Measurements from ENCODE around the gene SYCP1. TPM values are rescaled to one million over a fixed set of nuclear protein-coding genes. Genes with fewer than 3 reads are reported as not detected.
"Not testable (repeated sequence)": the region's sequence is repeated elsewhere in the genome, so short reads cannot be mapped to it uniquely, and the experiment has no call there.

Gene SYCP1, protein sequence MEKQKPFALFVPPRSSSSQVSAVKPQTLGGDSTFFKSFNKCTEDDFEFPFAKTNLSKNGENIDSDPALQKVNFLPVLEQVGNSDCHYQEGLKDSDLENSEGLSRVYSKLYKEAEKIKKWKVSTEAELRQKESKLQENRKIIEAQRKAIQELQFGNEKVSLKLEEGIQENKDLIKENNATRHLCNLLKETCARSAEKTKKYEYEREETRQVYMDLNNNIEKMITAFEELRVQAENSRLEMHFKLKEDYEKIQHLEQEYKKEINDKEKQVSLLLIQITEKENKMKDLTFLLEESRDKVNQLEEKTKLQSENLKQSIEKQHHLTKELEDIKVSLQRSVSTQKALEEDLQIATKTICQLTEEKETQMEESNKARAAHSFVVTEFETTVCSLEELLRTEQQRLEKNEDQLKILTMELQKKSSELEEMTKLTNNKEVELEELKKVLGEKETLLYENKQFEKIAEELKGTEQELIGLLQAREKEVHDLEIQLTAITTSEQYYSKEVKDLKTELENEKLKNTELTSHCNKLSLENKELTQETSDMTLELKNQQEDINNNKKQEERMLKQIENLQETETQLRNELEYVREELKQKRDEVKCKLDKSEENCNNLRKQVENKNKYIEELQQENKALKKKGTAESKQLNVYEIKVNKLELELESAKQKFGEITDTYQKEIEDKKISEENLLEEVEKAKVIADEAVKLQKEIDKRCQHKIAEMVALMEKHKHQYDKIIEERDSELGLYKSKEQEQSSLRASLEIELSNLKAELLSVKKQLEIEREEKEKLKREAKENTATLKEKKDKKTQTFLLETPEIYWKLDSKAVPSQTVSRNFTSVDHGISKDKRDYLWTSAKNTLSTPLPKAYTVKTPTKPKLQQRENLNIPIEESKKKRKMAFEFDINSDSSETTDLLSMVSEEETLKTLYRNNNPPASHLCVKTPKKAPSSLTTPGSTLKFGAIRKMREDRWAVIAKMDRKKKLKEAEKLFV
- not detected for total RNA-seq

DNA sequence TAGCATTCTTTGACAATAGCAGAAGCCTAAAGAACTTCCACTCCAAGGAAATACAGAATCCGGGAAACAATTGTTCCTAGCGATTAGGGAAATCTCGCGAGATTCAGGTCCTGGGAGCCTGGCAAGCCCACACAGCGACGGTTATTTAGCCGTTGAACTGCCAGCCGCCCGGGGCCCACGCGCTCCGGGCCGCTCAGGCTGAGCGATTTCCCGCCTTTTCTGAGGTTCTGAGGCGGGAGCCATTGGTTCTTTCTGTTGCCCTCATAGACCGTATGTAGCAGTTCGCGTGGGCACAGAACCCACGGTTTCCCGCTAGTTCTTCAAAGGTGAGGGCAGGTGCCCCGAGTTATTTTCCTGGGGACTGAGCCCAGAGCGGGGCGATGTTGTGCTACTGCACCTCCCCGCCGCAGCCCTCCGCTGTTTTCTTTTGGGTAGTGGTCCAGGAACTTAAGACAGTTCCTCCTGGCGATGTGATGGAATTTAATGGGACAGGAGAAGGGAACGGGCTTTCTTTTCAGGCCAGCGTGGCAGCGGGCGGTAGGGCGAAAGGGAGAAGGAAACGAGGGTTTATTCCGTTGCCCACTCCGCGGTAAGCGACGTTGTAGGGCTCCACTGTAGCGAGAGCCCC, at the start of gene SYCP1:
TSS of gene SYCP1 (plus strand) at position 171 of the 628 bp plus-strand sequence. CDS start 602 bp downstream, outside the sequence.
- DNase-seq (ENCODE audit: low spot score) (no peak), ATAC-seq (no peak)

DNA sequence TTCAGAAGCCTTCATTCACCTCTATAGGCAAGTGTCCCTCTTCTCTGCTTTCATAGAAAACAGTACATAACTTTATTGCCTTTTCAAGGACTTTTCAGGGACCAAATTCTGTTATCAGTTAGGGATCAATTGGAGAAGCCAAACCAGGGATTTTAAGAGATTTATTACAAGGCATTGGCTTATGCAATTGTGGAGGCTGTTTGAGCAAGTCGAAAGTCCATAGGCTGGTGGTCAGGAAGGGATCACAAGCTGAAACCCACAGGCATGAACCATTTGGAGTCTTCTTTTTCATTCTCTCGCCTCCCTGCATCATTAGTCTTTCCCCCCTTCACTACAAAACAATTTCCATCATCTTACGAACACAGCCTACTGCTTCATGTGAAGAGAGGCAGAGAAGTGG, 34.8 kb upstream of the SYCP1 start:
- DNase-seq (ENCODE audit: low spot score) (no peak), ATAC-seq (no peak)

DNA sequence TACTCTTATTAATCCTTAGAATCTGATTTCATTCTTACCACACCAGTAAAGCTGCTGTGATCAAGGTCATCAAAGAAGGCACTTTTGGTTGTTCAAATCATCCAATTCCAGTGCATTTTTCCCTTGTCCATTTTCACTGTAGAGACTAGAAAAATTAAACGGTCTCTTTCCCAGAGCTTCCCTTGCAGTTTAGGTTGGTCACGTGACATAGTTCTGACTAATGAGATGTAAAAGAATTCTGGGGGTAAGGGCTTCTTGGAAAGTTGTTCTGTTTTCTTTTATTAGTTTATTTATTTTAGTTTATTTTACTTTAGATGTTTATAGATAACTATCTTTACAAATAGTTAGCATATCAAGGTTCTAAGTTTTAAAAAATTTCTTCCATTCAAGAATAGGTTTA, 34.3 kb upstream of the SYCP1 start:
- ATAC-seq: no peak
- DNase-seq (ENCODE audit: low spot score): no peak

DNA sequence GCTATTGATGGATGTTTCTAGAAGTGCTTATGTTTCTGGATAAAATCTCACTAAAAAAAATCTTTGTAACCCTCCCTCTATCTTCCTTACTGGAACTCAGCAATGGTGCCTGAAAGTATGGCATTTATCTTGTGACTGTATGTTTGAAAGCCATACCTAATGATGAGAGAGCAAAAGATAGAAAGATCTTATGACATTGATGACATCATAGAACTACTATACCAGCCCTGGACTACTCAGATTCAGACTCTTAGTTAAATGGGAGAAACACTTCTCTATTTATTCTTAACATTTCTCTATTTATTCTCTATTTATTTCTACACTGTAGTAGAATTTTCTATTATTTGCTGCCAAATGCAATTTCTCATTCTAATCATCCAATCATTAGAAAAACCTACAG, 32.7 kb upstream of the SYCP1 start:
- no peak for DNase-seq (ENCODE audit: low spot score)
- ATAC-seq: no peak

DNA sequence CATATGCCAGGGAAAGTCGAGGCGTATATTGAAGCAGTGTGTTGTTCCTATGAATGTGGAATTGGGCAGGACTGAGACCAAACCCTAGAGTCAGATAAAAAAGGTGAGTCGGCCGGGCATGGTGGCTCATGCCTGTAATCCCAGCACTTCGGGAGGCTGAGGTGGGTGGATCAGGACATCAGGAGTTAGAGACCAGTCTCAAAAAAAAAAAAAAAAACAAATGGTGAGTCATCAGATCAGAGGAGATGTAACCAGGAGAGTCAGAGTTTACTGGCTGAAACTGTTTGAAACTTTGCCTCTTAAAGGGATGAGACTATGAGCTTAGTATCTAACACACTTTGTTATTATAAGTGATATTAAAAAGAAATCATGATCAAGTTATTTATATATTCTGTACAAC, 26.4 kb upstream of the SYCP1 start:
- ATAC-seq (no peak), DNase-seq (ENCODE audit: low spot score) (no peak)

DNA sequence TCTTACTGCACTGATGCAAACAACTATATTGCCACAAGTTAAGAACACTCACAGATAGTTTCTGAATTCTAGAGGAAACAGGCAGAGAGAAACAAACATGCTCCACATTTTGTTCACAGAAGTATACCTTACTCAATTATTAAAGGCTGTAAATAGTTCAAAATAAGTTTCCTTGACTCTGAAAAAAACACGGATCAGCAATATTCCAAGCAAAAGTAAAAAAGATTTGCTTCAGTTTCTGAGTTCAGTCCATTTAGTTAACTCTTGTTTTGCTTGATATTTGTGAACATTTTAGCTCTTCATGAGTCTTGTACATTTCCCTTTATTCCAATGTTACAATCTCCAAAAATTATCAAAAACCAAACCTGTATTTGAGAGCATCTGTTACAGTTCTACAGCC, 24.6 kb upstream of the SYCP1 start:
- not testable (repeated sequence) for ATAC-seq; DNase-seq (ENCODE audit: low spot score)

DNA sequence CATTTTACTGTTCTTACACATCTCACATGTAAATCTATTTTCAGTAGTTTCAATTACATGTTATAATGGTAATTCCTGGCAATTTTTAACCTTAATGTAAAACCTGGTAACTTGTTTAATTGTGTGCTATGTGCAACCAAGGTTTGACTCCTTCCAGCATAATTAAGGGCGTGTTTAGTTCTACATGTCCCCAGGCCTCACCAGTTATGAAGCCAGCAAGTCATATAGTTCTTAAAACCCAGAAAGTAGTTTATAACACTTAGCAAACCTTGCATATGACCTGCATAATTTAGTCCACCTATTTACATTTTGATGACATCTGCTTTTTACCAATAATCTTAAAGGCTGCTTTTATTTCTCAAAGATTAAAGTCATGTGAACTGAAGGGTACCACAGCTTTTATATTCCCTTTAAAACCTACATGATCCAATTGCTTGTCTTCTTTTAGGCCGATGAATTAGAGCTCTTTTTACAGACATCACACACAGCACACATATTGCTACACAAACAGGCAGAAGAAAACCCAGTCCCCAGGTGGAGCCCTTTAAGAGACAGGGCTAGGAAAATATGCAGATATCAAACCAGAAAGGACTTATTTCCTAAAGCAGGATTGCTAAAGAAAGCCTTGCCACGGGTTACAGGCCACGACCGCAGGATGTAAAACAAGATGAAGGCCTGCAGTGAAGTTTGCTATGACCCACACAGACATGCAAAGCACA, 23.2 kb upstream of the SYCP1 start:
- ATAC-seq: no peak

DNA sequence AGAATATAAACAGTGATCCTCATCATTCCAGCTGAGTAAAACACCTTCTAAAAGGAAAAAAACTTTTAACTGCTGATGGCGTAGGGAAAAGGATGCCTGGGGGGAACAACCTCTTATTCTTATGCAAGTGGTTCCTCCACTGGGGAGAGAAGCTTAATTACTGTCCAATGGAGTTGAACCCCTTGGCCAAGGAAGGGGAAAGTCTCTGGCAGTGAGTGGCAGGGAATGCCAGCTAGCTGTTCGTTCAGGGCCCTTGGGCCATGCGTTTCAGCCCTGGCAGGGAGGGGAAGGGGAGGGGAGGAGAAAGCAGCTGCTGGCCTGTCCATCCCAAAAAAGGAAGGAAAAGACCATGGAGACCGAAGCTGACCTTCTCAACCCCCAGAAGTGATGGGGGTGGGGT, 22.6 kb upstream of the SYCP1 start:
- no peak for DNase-seq (ENCODE audit: low spot score)
- ATAC-seq: no peak

More for the DNA sequence above, 23.2 kb upstream of the SYCP1 start:
- DNase-seq (ENCODE audit: low spot score): no peak

DNA sequence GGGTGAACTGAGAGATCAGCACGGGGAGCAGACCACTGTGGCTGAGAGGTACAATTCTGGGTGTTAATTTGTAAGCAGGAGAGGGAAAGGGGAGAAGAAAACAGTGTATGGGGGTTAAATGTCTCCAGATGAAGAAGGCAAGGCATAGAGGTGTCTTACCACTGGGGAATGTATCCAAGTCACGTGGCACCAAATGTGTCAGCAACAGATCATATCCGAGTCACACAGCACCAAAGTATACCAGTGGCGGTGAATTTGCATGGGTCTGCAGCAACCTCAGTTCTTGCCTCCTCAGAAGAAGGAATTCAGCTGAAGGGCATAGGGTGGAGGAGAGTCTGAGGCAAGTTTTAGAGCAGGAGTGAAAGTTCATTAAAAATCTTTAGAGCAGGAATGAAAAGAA, 21.2 kb upstream of the SYCP1 start:
- ATAC-seq (no peak), DNase-seq (ENCODE audit: low spot score) (no peak)

DNA sequence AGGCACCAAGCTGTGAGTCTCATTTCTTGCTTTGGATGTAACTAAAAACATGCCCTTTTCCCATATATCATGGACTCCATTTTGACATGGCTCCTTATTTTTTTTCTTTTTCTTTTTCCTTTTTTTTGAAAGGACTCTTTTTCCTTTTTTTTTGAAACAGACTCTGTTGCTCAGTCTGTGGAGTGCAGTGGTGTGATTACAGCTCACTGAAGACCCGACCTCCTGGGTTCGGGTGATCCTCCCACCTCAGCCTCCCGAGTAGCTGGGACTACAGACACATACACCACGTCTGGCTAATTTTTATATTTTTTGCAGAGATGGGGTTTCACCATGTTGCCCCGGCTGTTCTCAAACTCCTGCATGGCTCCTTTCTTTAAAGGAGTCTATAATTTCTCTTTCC, 10.4 kb upstream of the SYCP1 start:
- ATAC-seq: no peak
- no peak for DNase-seq (ENCODE audit: low spot score)

DNA sequence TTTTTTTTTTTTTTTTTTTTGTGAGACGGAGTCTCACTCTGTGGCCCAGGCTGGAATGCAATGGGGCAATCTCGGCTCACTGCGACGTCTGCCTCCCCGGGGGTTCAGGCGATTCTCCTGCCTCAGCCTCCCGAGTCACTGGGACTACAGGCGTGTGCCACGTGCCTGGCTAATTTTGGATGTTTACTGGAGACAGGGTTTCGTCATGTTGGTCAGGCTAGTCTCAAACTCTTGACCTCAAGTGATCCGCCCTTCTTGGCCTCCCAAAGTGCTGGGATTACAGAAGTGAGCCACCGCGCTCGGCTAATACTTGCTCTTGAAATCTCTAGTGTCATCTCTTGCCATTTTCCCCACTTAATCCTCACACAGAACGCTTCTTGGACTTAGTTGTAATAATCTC, 1.1 kb upstream of the SYCP1 start:
- ATAC-seq (no peak), DNase-seq (ENCODE audit: low spot score) (no peak)

DNA sequence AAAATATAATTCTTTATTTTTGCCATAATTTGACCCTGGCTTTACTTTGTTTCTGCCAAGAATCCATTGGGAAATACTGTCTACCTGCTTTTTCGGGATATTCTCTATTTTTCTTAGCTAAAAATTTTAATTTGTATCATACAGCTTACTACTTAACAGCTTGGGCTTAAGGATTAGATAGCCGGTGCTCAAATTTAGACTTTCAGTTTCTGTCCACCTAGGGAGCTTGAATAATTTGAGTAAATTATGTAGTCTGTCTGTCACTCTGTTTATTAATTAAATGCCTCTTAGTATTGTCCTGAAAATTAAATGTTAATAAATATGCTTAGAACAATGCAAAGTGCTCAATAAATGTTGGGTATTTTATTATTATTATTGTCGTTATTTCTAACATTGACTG, 6.7 kb downstream of the SYCP1 start:
- ATAC-seq: no peak
- DNase-seq (ENCODE audit: low spot score): no peak

DNA sequence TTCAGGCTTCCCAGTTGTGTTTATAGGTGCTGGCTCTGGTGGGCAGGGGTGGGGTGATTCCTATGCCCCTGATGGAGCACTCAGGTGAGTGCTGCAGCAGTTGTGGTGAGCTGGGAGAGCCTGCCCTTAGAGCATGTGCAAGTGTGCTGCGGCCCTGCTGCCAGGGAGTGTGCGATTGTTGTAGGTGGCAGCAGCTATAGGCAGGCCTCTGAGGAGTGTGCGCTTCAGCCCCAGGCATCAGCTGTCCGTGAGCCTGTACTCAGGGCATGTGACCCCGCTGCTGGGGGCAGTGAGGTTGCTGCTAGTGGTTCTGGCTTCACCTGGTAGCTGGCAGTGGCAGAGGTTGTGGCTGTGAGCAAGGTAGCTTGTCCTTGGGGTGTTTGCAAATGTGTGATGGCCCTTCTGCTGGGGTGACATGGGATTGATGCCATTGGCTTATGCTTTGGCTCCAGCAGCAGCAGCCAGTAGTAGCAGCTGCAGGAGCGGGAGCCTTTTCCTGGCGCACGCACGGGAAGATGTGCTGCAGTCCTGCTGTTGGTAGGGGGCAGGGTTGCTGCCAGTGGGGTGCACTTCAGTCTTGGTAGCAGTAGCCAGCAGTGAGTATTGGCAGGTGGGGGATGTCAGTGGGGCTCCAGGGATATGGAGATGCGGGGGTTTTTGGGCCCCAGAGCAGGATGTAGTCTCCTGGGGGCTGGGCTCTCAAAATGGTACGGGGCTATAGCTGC, 37.7 kb downstream of the SYCP1 start:
- no peak for DNase-seq (ENCODE audit: low spot score)

DNA sequence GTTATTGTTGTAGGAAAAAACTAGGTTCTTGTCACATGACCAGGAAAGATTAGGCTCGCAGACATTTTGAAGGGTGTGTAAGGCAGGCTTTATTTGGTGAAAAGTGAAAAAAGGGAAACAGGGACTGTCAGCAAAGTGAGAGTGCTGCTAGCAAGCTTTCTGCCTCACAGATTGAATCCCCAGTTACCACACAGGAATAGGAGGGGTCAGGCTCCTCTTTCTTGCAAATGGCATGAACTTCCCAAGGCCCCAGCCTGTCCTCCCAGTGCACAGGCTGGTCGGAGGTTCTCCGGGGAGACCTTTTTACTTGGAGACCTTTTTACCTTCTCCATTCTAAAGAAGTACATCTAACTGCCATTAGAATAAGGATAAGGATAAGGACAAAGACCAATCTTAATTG, 42.1 kb downstream of the SYCP1 start:
- no peak for ATAC-seq

More for the DNA sequence above, 37.7 kb downstream of the SYCP1 start:
- ATAC-seq: no peak

DNA sequence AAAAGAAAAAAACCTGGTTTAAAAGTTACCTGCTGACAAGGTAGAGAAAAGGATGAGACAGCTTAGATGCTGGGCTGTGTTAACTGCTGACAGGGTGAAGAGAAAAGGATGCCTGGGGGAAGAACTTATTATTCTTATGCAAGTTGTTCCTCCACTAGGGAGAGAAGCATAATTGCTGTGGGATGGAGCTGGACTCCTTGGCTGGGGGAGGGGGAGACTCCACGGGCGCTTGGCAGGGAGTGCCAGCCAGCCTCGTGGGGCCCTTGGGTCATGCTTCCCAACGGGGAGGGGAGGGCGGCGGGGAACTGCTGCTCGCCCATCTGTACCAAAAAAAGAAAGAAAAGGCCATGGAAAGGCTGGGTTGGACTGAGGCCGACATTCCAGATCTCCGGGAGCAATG, 47.2 kb downstream of the SYCP1 start:
- no peak for ATAC-seq
- no peak for DNase-seq (ENCODE audit: low spot score)

More for the DNA sequence above, 42.1 kb downstream of the SYCP1 start:
- DNase-seq (ENCODE audit: low spot score): no peak

DNA sequence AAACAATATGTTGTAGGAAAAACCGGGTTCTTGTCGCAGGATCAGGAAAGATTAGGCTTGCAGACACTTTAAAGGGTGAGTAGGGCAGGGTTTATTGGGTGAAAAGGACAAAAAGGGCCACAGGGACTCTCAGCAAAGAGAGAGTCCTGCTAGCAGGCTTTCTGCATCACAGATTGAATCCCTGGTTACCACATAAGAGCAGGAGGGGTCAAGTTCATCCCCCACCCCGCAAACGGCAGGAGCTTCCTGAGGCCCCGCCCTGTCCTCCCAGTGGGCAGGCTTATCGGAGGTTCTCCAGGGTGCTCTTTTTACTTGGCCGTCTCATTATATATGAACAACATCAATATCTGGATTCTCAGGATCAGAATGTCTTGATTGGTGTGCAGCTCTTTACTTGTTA, 47.7 kb downstream of the SYCP1 start:
- ATAC-seq (no peak), DNase-seq (ENCODE audit: low spot score) (no peak)

DNA sequence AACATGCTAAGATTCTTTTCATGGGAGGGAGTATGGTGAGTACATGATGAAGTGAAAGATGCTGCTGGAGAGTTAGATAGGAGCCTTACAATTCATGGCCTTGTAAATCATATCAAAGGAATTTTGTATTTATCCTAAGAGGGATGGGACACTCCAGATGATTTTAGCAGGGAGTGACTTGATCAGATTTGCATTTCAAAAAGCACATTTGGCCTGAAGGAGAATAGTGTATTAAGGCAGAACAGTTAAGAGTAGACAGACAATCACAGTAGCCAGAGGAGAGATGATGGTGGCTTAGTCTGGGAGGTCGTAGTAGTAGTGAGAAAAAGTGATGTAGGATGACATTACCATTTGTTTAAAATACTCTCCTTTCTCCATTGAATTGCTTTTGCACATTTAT, 48.8 kb downstream of the SYCP1 start:
- ATAC-seq: no peak
- DNase-seq (ENCODE audit: low spot score): no peak

DNA sequence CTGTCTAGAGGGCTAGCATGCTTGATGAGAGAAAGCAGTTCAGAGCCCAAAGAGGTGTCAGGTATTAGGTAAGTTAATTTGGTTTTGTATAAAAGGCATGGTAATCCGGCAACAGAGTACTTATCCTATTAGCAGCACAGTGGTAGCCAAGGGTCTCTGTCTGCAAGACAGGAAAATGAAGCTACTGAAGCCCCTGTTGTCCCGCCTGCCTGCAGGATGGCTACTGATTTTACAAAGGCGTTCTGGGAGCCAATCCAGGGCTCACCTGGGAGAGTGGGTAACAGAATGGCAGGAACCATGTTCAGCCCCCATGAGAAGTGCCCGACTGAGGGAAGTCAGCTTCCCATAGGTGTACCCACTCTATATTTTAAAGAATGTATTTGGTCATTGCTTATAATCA, 61.1 kb downstream of the SYCP1 start:
- not testable (repeated sequence) for DNase-seq (ENCODE audit: low spot score); ATAC-seq

DNA sequence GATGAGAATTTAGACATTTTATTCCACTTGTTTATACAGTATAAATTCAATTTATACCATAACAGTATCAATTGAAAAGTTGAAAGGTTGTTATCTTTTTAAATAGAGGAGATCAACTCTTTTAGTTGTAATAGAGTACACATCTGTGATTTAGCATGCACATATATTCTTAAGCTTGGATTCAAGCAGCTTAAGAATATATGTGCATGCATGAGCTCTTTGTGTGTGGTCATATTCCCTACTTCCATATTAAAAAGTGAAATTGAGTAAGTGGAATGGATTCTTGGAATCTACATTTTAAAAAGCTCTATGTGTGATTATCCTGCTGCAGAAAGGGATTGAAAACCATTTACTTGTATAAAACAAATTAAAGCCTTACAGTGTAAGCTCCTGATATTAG, 71.9 kb downstream of the SYCP1 start:
- no peak for ATAC-seq
- DNase-seq (ENCODE audit: low spot score): no peak

DNA sequence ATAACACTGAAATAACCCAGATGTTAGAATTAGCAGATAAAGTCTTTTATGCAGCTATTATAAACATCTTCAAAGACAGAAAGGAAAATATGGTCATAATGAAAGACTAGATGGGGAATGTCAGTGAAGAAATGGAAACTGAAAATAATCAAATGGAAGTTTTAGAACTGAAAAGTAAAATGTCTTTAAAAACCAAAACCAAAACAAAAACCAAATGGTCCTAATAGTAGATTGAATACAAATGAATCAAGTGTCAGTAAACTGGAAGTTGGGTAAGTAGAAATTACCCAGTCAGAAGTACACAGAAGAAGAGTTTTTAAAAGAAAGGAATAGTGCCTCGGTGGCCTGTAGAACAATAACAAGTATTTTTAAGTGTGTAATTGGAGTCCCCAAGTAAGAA, 72.7 kb downstream of the SYCP1 start:
- DNase-seq (ENCODE audit: low spot score): no peak
- ATAC-seq: no peak
